CD4-positive, alpha-beta T cell treated with Interferon gamma for 1 hour (primary cell): ENCODE measurements around the gene TVP23B.
"Not testable (repeated sequence)": the region's sequence is repeated elsewhere in the genome, so short reads cannot be mapped to it uniquely, and the experiment has no call there.

Experiments used
- DNase-seq: peaks from one replicate; pipeline ENCODE4 v3.0.0-alpha.2; 2020

The TVP23B gene

GRCh38 chr17:18794841-18795240 is 13.9 kb downstream of the TVP23B start:
- DNase-seq, result not testable (repeated sequence)

- not testable (repeated sequence) for DNase-seq
These were observed 15.9 kb downstream of the TVP23B start for GRCh38 chr17:18796887-18797286.

GRCh38 chr17:18803458-18804245 is 22.7 kb downstream of the TVP23B start:
- not testable (repeated sequence) for DNase-seq

GRCh38 chr17:18815924-18816323 is 34.9 kb downstream of the TVP23B start:
- DNase-seq, result not testable (repeated sequence)

- peak; percentile 2 for DNase-seq
These were observed 35.7 kb downstream of the TVP23B start for GRCh38 chr17:18816489-18817371.

- DNase-seq, result not testable (repeated sequence)
These were observed 40.4 kb downstream of the TVP23B start for GRCh38 chr17:18821430-18821829.

- DNase-seq, result not testable (repeated sequence)
These were observed 46.6 kb downstream of the TVP23B start for GRCh38 chr17:18827613-18828012.

GRCh38 chr17:18848501-18848900 is 67.5 kb downstream of the TVP23B start:
- no peak for DNase-seq

GRCh38 chr17:18850679-18851078 is 69.7 kb downstream of the TVP23B start:
- no peak for DNase-seq

- DNase-seq, result no peak
These were observed 70.2 kb downstream of the TVP23B start for GRCh38 chr17:18851201-18851600.

- DNase-seq, result no peak
These were observed 74.0 kb downstream of the TVP23B start for GRCh38 chr17:18854956-18855355.

GRCh38 chr17:18855831-18856569 is 75.0 kb downstream of the TVP23B start:
- peak; percentile 87 for DNase-seq
